Activated naive CD8-positive, alpha-beta T cell (primary cell): ENCODE measurements around the gene MARF1.

Experiments
- H3K27ac Mint-ChIP-seq: one replicate; pipeline ENCODE4 v1.8.0; 2021; ENCODE audit warnings: mixed read lengths
- H3K27me3 Mint-ChIP-seq: one replicate; pipeline ENCODE4 v1.8.0; 2021; ENCODE audit warnings: mixed read lengths
- H3K36me3 Mint-ChIP-seq: one replicate; pipeline ENCODE4 v1.8.0; 2021; ENCODE audit warnings: mixed read lengths
- H3K4me1 Mint-ChIP-seq: one replicate; pipeline ENCODE4 v1.8.0; 2021; ENCODE audit warnings: low read depth, mixed read lengths
- H3K4me3 Mint-ChIP-seq: one replicate; pipeline ENCODE4 v1.8.0; 2021; ENCODE audit warnings: mild to moderate bottlenecking, mixed read lengths
- H3K9me3 Mint-ChIP-seq: one replicate; pipeline ENCODE4 v1.8.0; 2021; ENCODE audit warnings: low read depth, mixed read lengths

MARF1 gene

GRCh38 chr16:15604460-15605440, 38.2 kb downstream of the MARF1 start:
- Mint-ChIP-seq H3K27me3 (no peaks in the 10 kb centered on the region), H3K36me3 (peaks cover 17% of the 10 kb centered on the region), H3K4me1 (no peaks in the 10 kb centered on the region), H3K4me3 (no peak overlapping the region), H3K27ac (peak overlapping the region; percentile 69), H3K9me3 (no peaks in the 10 kb centered on the region)

GRCh38 chr16:15602285-15603044, 40.5 kb downstream of the MARF1 start:
- no peaks in the 10 kb centered on the region for H3K27me3 Mint-ChIP-seq
- no peak overlapping the region for H3K4me3 Mint-ChIP-seq
- peaks cover 15% of the 10 kb centered on the region for H3K36me3 Mint-ChIP-seq
- peak overlapping the region; percentile 31 for H3K27ac Mint-ChIP-seq
- no peaks in the 10 kb centered on the region for H3K9me3 Mint-ChIP-seq
- H3K4me1 Mint-ChIP-seq: peaks cover 4% of the 10 kb centered on the region

GRCh38 chr16:15601212-15601879, 41.6 kb downstream of the MARF1 start:
- Mint-ChIP-seq H3K4me1 (peaks cover 4% of the 10 kb centered on the region), H3K27ac (peak overlapping the region; percentile 79), H3K27me3 (no peaks in the 10 kb centered on the region), H3K36me3 (peaks cover 15% of the 10 kb centered on the region), H3K4me3 (no peak overlapping the region), H3K9me3 (no peaks in the 10 kb centered on the region)

GRCh38 chr16:15599303-15600070, 43.5 kb downstream of the MARF1 start:
- peaks cover 10% of the 10 kb centered on the region for H3K4me1 Mint-ChIP-seq
- H3K27me3 Mint-ChIP-seq: no peaks in the 10 kb centered on the region
- H3K36me3 Mint-ChIP-seq: peaks cover 23% of the 10 kb centered on the region
- H3K27ac Mint-ChIP-seq: peak overlapping the region; percentile 64
- H3K9me3 Mint-ChIP-seq: no peaks in the 10 kb centered on the region
- no peak overlapping the region for H3K4me3 Mint-ChIP-seq

GRCh38 chr16:15598648-15599190, 44.2 kb downstream of the MARF1 start:
- no peak overlapping the region for H3K4me3 Mint-ChIP-seq
- peaks cover 22% of the 10 kb centered on the region for H3K36me3 Mint-ChIP-seq
- H3K9me3 Mint-ChIP-seq: no peaks in the 10 kb centered on the region
- H3K27me3 Mint-ChIP-seq: no peaks in the 10 kb centered on the region
- peak overlapping the region; percentile 89 for H3K27ac Mint-ChIP-seq
- H3K4me1 Mint-ChIP-seq: peaks cover 14% of the 10 kb centered on the region

- no peaks in the 10 kb centered on the region for H3K27me3 Mint-ChIP-seq
- H3K27ac Mint-ChIP-seq: peak overlapping the region; percentile 75
- peaks cover 23% of the 10 kb centered on the region for H3K36me3 Mint-ChIP-seq
- no peaks in the 10 kb centered on the region for H3K9me3 Mint-ChIP-seq
- peaks cover 21% of the 10 kb centered on the region for H3K4me1 Mint-ChIP-seq
- H3K4me3 Mint-ChIP-seq: no peak overlapping the region
These were observed 44.9 kb downstream of the MARF1 start for GRCh38 chr16:15597822-15598647.

- Mint-ChIP-seq H3K4me1 (peaks cover 29% of the 10 kb centered on the region), H3K27ac (peak overlapping the region; percentile 77), H3K9me3 (no peaks in the 10 kb centered on the region), H3K27me3 (no peaks in the 10 kb centered on the region), H3K36me3 (peaks cover 23% of the 10 kb centered on the region), H3K4me3 (no peak overlapping the region)
These were observed 45.8 kb downstream of the MARF1 start for GRCh38 chr16:15597135-15597534.

GRCh38 chr16:15594711-15595320, 48.1 kb downstream of the MARF1 start:
- Mint-ChIP-seq H3K4me1 (peaks cover 45% of the 10 kb centered on the region), H3K27ac (peak overlapping the region; percentile 58), H3K9me3 (no peaks in the 10 kb centered on the region), H3K36me3 (peaks cover 17% of the 10 kb centered on the region), H3K4me3 (no peak overlapping the region), H3K27me3 (no peaks in the 10 kb centered on the region)

GRCh38 chr16:15593235-15593634, 49.7 kb downstream of the MARF1 start:
- Mint-ChIP-seq H3K4me1 (peaks cover 51% of the 10 kb centered on the region), H3K9me3 (no peaks in the 10 kb centered on the region), H3K27me3 (no peaks in the 10 kb centered on the region), H3K4me3 (no peak overlapping the region), H3K27ac (peak overlapping the region; percentile 58), H3K36me3 (peaks cover 16% of the 10 kb centered on the region)

GRCh38 chr16:15592324-15592723, 50.6 kb downstream of the MARF1 start:
- Mint-ChIP-seq H3K36me3 (peaks cover 19% of the 10 kb centered on the region), H3K27me3 (no peaks in the 10 kb centered on the region), H3K4me3 (no peak overlapping the region), H3K27ac (peak overlapping the region; percentile 80), H3K4me1 (peaks cover 53% of the 10 kb centered on the region), H3K9me3 (no peaks in the 10 kb centered on the region)

GRCh38 chr16:15587152-15587825, 55.7 kb downstream of the MARF1 start:
- Mint-ChIP-seq H3K27me3 (no peaks in the 10 kb centered on the region), H3K4me1 (peaks cover 30% of the 10 kb centered on the region), H3K27ac (peak overlapping the region; percentile 41), H3K4me3 (no peak overlapping the region), H3K9me3 (peaks cover 6% of the 10 kb centered on the region), H3K36me3 (peaks cover 24% of the 10 kb centered on the region)

- Mint-ChIP-seq H3K36me3 (peaks cover 25% of the 10 kb centered on the region), H3K27ac (peak overlapping the region; percentile 52), H3K9me3 (peaks cover 6% of the 10 kb centered on the region)
These were observed 56.2 kb downstream of the MARF1 start for GRCh38 chr16:15586716-15587115.

More at GRCh38 chr16:15586716-15587115, 56.2 kb downstream of the MARF1 start:
- peaks cover 28% of the 10 kb centered on the region for H3K4me1 Mint-ChIP-seq
- no peaks in the 10 kb centered on the region for H3K27me3 Mint-ChIP-seq
- no peak overlapping the region for H3K4me3 Mint-ChIP-seq
